T47D (cell line): ENCODE results near the gene UBQLNL.

Experiments
- DNase-seq, 2 experiments: peaks; one replicate each; pipeline versions ENCODE4 v3.0.0 to v3.0.0-alpha.2; 2011 to 2012; ENCODE audit warnings: low read depth in 1 of 2, low spot score in 1 of 2
- JUND ChIP-seq: IDR thresholded peaks from 2 replicates; pipeline ENCODE4 v1.6.1; 2012; ENCODE audit warnings: low read depth
- in situ Hi-C: cut with HindIII; loops from 2 replicates; pipeline ENCODE4 v1.10.0; 2016; ENCODE audit warnings: low sequenced_read_pairs, low pct_unique_long_range_greater_than_20kb

The UBQLNL gene

GRCh38 chr11:5516599-5516998, at the start of gene UBQLNL:
Gene UBQLNL, minus strand, starts transcription at chr11:5516699. Its CDS starts 258 bp downstream, at chr11:5516441.
- in situ Hi-C loops: no loop called here
- DNase-seq: no peak
- TF ChIP-seq JUND: no peak

DNA sequence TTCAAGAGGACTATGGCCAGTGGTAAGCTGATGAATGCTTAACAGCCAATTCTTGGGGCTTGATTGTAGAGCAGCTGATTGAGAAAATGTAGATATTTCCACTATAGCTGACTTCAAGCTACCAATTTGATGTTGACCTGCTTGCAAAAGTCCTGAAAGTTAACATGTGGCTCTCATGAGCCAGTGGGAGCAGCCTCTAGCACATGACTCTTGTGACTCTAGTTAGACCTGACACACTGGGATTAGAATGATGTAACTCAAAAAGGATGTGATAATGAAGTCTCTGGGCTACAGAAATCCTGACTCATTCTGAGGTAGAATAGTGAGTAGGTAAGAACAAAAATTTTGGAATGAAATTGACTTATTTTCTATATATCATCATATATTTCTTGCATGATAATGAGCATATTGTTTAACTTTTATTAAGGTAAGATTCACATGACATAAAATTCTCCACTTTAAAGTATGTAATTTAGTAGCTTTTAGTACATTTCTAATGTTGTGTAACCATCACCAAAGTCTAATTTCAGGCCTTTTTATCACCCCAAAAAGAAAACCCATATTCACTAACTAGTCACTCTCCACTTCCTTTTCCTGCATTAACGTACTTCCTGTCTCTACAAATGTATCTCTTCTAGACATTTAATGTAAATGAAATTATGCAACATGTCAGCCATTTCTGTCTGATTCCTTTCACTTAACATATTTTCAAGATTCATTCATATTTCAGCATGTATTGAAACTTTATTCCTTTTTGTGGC, 47.9 kb upstream of the UBQLNL start:
- no peak for TF ChIP-seq JUND
- in situ Hi-C loops: no loop called here
- DNase-seq: no peak

- in situ Hi-C loops: no loop called here
- DNase-seq: no peak
- TF ChIP-seq JUND: no peak
Measured at GRCh38 chr11:5557751-5558150, 41.3 kb upstream of the UBQLNL start.

DNA sequence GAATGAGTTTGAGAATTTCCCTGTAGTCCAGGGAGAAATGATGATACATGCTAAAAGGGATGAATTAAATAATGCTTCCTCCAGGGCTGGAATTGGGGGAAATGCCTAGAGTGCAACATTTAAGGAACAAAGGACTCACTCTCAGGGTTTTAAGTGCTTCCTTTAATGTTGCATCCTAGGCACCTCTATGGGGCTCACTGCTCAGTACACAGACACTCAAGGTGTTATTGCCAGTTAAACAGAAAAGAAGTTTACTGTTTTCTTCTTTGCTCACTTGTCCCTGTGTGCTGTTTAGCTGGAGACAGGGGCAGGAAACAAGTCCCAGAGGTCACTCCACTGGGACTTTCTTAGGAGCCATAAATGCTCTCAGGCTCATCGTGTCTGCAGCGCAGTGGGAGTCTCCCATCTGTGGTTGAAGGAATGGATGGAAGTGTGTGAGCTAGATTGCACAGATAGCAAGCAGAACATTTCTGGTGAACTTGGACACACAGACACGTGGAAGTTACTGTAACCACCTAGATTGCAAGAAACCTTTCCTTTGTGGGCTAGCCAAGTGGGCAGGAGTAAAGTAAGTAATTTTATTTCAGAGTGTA, 40.2 kb upstream of the UBQLNL start:
- in situ Hi-C loops: no loop called here
- no peak for TF ChIP-seq JUND
- DNase-seq: no peak

DNA sequence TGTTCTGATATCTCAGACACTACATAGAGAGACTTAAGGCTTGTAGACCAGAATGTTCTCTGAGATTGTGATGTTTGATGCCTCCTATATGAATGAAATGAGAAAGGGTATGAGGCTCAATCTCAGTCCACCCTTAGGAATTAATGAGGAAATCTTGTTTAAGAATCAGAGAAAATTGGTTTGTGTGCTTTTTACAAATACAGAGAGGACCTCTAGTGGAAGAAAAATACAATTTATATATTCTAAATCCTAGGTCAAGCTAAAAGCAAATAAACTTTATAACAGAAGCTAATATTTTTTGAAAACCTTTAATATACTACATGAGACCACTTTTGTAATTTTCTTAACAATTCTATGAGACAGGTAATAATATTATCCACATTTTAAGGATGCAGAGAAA, 36.8 kb upstream of the UBQLNL start:
- in situ Hi-C loops: no loop called here
- TF ChIP-seq JUND: no peak
- DNase-seq: no peak

DNA sequence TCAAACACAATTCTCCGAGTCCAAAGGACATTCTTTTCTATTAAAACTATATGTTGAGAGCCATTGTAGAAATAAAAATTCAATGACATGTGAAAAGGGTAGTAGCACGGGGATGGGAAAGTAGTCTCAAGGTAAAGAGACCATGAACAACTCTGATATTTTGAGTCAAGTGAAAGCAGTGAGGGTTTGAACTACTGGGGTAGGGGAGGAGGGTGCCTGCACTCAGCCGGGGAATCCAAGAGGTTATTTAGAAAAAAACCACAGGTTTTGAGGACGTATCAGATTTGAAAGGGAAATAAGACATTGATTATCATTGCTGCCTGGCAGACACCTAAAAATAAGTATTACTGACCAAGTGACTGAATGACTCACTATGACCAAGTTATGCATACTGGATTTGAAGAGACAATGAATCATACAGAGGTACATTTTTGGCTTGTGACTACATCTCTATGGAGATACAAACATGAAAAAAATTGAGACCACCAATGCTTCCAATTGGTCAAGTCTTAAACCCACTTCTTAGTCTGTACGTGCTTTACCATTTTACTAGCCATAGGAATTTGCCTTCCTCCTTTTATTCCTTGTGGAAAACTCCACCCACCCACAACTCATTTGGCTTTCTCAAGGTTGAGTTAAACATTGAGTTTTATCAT, 34.1 kb upstream of the UBQLNL start:
- TF ChIP-seq JUND: no peak
- in situ Hi-C loops: no loop called here
- DNase-seq: no peak

DNA sequence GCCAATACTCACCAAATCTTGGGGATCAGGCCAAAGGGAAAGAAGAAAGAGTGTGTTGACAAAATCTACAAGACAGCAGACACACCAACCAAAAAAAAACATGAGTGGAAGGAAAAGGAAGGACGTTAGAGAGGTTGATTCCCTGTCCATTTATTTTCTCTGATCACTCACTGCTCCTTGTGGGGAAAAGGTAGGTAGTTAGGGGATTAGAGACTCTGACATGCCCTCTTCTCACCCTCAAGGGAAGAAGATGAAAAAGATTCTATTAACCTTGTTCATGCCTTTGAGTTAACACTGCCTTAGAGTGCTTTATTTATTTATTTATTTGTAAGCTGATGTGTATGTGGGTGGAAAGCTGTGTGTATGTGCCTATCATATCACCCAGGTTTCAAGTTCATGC, 31.9 kb upstream of the UBQLNL start, which contains the start of gene OR52H1:
OR52H1 (minus strand) TSS at position 101 of the 400 bp plus-strand sequence. CDS start 3,035 bp downstream, outside the sequence.
- in situ Hi-C loops: no loop called here
- no peak for TF ChIP-seq JUND
- no peak for DNase-seq

- no peak for TF ChIP-seq JUND
- in situ Hi-C loops: no loop called here
- DNase-seq: no peak
Measured at GRCh38 chr11:5547982-5548381, 31.5 kb upstream of the UBQLNL start.

DNA sequence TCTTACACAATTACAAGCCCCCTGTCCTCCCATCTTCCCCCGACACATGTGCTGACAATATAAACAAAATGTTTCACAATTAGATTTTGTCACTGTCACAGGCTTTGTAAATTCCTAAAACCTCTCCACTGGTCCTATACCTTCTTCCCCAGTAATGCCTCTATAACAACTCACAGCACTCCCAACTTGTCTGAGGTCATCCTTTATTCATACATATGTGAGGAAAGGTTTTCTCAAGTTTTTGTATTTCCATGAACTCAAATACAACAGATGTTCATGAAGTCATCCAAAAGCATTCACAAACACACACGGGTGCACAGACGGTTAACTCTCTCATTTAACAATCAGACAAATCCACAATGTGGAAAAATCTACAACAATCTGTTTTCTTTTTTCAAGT, 30.0 kb upstream of the UBQLNL start:
- no peak for TF ChIP-seq JUND
- DNase-seq: no peak
- in situ Hi-C loops: no loop called here

GRCh38 chr11:5541427-5541826, 24.9 kb upstream of the UBQLNL start:
- no peak for DNase-seq
- in situ Hi-C loops: no loop called here
- TF ChIP-seq JUND: no peak

- DNase-seq: no peak
- in situ Hi-C loops: no loop called here
- TF ChIP-seq JUND: no peak
Measured at GRCh38 chr11:5536482-5536881, 20.0 kb upstream of the UBQLNL start.

GRCh38 chr11:5534046-5534445, 17.5 kb upstream of the UBQLNL start:
- TF ChIP-seq JUND: no peak
- in situ Hi-C loops: no loop called here
- DNase-seq: no peak

- in situ Hi-C loops: no loop called here
- TF ChIP-seq JUND: no peak
- DNase-seq: no peak
Measured at GRCh38 chr11:5531053-5531831, 14.7 kb upstream of the UBQLNL start.
